Activated naive CD8-positive, alpha-beta T cell treated with anti-CD3 and anti-CD28 coated beads, Interleukin-2, amount 10 ng/mL, durations not matched to agents 7 days and 5 days (primary cell): Measurements from ENCODE around the gene C1orf115. TPM values are rescaled to one million over a fixed set of nuclear protein-coding genes. Genes with fewer than 3 reads are reported as not detected.

ENCODE experiments used
- ATAC-seq: fragments of 150-1000 bp; cut with Tn5 transposase; one replicate; pipeline ENCODE4 v1.10.0; 2021; ENCODE audit warnings: low read depth, moderate library complexity
- POLR2A ChIA-PET: fragments of 350-600 bp; sonication (Branson Sonifier 250); formaldehyde crosslinking; loops from one replicate; lab custom pipeline; 2021; ENCODE audit warnings: antibody characterized with exemption; lab: Charles Lee
- DNase-seq: peaks from one replicate; pipeline ENCODE4 v3.0.0; 2021
- H3K27ac Mint-ChIP-seq: one replicate; pipeline ENCODE4 v1.8.0; 2022; ENCODE audit warnings: mild to moderate bottlenecking, mixed read lengths
- H3K27me3 Mint-ChIP-seq: one replicate; pipeline ENCODE4 v1.8.0; 2022; ENCODE audit warnings: mild to moderate bottlenecking, moderate library complexity, mixed read lengths
- H3K36me3 Mint-ChIP-seq: one replicate; pipeline ENCODE4 v1.8.0; 2021; ENCODE audit warnings: mild to moderate bottlenecking, mixed read lengths
- H3K4me1 Mint-ChIP-seq: one replicate; pipeline ENCODE4 v1.8.0; 2021; ENCODE audit warnings: mixed read lengths
- H3K4me3 Mint-ChIP-seq: one replicate; pipeline ENCODE4 v1.8.0; 2022; ENCODE audit warnings: mild to moderate bottlenecking, moderate library complexity, mixed read lengths
- H3K9me3 Mint-ChIP-seq: one replicate; pipeline ENCODE4 v1.8.0; 2021; ENCODE audit warnings: mixed read lengths
- total RNA-seq, 2 experiments: library from RNA; stranded (reverse); gene quantifications; one replicate each; pipeline ENCODE4 v1.2.3, GENCODE V29; 2021

C1orf115 gene
- total RNA-seq, 2 experiments from 2014 or later: 0.25 to 0.28 TPM

DNA sequence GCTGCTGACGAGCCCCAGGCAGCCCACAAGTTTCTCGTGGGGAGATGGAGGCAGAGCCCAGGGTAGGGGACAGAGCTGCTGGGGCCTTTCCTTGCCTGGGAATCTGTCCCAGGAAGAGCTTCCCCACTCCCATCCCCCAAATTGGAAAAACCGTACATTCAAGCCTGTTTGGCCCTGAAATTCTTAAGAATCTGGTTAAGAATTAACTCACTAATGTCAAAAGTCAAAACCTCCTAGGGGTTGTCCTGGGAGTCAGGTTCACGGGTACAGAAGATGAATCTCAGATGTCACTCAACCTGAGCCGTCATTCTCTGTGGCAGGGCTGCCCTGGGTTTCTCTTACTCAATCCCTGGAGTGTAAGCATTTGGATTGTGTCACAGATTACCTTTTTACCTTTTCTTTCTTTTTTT lies 8.4 kb downstream of the C1orf115 start:
- Mint-ChIP-seq H3K4me3 (no peak overlapping the region), H3K9me3 (no peaks in the 10 kb centered on the region), H3K4me1 (peaks cover 5% of the 10 kb centered on the region), H3K36me3 (no peaks in the 10 kb centered on the region), H3K27me3 (peaks cover 7% of the 10 kb centered on the region), H3K27ac (no peak overlapping the region)
- POLR2A ChIA-PET: no interaction called here
- DNase-seq (no peak), ATAC-seq (no peak)

GRCh38 chr1:220699044-220699443 lies 8.9 kb downstream of the C1orf115 start:
- no peak for DNase-seq
- Mint-ChIP-seq H3K4me1 (peaks cover 5% of the 10 kb centered on the region), H3K36me3 (no peaks in the 10 kb centered on the region), H3K27me3 (peaks cover 7% of the 10 kb centered on the region), H3K4me3 (no peak overlapping the region), H3K27ac (no peak overlapping the region), H3K9me3 (no peaks in the 10 kb centered on the region)
- no peak for ATAC-seq
- POLR2A ChIA-PET: no interaction called here

GRCh38 chr1:220700556-220701179 lies 10.5 kb downstream of the C1orf115 start:
- POLR2A ChIA-PET: no interaction called here
- H3K9me3 Mint-ChIP-seq: no peaks in the 10 kb centered on the region
- H3K27me3 Mint-ChIP-seq: peaks cover 7% of the 10 kb centered on the region
- no peaks in the 10 kb centered on the region for H3K36me3 Mint-ChIP-seq
- H3K4me1 Mint-ChIP-seq: peaks cover 5% of the 10 kb centered on the region
- no peak overlapping the region for H3K27ac Mint-ChIP-seq
- ATAC-seq (no peak), DNase-seq (no peak)
- H3K4me3 Mint-ChIP-seq: no peak overlapping the region

- POLR2A ChIA-PET: no interaction called here
- peaks cover 7% of the 10 kb centered on the region for H3K27me3 Mint-ChIP-seq
- H3K4me1 Mint-ChIP-seq: peaks cover 5% of the 10 kb centered on the region
- H3K36me3 Mint-ChIP-seq: no peaks in the 10 kb centered on the region
- ATAC-seq (peak; percentile 65), DNase-seq (no peak)
- no peak overlapping the region for H3K27ac Mint-ChIP-seq
- H3K9me3 Mint-ChIP-seq: no peaks in the 10 kb centered on the region
- no peak overlapping the region for H3K4me3 Mint-ChIP-seq
Observed at GRCh38 chr1:220701974-220702373, 11.8 kb downstream of the C1orf115 start.

DNA sequence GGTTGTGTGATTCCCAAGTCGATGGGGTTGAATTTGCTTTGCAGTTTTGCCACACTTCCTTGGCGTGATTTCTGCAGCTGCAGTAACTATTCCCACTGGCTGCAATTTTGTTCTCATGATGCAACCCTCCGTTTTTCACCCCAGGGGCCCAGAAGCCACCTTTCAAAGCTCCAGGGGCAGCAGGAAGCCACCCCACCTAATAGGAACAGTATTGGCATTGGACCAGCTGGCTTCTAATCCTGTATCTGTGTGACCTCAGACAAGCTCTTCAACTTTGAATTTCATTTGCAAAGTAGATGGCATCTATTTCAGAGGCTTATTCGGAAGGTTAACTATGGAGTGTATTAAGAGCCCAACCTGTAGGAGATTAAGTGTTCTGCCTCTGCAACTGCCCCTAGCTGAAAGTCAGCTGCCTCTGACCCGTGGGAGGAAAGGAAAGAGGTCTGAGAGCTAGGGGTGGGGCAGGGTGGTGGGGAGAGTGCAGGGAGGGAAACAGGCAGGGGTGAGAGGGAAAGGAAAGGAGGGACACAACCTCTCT lies 12.6 kb downstream of the C1orf115 start:
- POLR2A ChIA-PET: no interaction called here
- Mint-ChIP-seq H3K27ac (no peak overlapping the region), H3K36me3 (no peaks in the 10 kb centered on the region), H3K4me3 (no peak overlapping the region), H3K4me1 (peaks cover 5% of the 10 kb centered on the region), H3K9me3 (no peaks in the 10 kb centered on the region), H3K27me3 (peaks cover 7% of the 10 kb centered on the region)
- ATAC-seq (no peak), DNase-seq (no peak)

GRCh38 chr1:220703305-220703704 lies 13.1 kb downstream of the C1orf115 start:
- H3K4me3 Mint-ChIP-seq: no peak overlapping the region
- H3K27ac Mint-ChIP-seq: no peak overlapping the region
- peaks cover 5% of the 10 kb centered on the region for H3K4me1 Mint-ChIP-seq
- H3K9me3 Mint-ChIP-seq: no peaks in the 10 kb centered on the region
- no peak for ATAC-seq
- peaks cover 7% of the 10 kb centered on the region for H3K27me3 Mint-ChIP-seq
- no peak for DNase-seq
- POLR2A ChIA-PET: no interaction called here
- H3K36me3 Mint-ChIP-seq: no peaks in the 10 kb centered on the region

DNA sequence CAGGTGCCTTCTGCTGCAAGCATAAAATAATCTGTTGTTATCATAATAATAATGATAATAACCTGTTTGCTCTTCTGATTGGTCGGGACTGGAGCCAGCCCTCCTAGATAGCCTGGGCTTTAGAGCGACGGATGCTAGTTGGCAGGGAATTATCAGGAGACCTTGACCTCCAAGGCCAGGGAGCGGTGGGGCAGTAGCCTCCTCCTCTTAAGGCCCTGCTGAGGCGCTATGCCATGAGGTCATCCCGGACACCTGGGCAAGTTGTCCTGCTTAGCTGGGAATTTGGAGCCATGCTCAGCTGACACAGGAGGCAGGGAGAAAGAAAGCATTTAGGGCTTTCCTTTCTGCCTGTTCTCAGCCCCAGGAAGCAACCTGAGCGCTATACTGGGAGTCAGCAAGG lies 15.6 kb downstream of the C1orf115 start:
- ATAC-seq (no peak), DNase-seq (no peak)
- H3K36me3 Mint-ChIP-seq: no peaks in the 10 kb centered on the region
- H3K4me1 Mint-ChIP-seq: peaks cover 9% of the 10 kb centered on the region
- H3K9me3 Mint-ChIP-seq: no peaks in the 10 kb centered on the region
- no peak overlapping the region for H3K27ac Mint-ChIP-seq
- H3K4me3 Mint-ChIP-seq: no peak overlapping the region
- POLR2A ChIA-PET: no interaction called here
- peaks cover 7% of the 10 kb centered on the region for H3K27me3 Mint-ChIP-seq

GRCh38 chr1:220706480-220706879 lies 16.3 kb downstream of the C1orf115 start:
- no peak overlapping the region for H3K4me3 Mint-ChIP-seq
- H3K4me1 Mint-ChIP-seq: peaks cover 9% of the 10 kb centered on the region
- peaks cover 7% of the 10 kb centered on the region for H3K27me3 Mint-ChIP-seq
- H3K36me3 Mint-ChIP-seq: no peaks in the 10 kb centered on the region
- H3K27ac Mint-ChIP-seq: no peak overlapping the region
- POLR2A ChIA-PET: no interaction called here
- ATAC-seq (no peak), DNase-seq (no peak)
- no peaks in the 10 kb centered on the region for H3K9me3 Mint-ChIP-seq

DNA sequence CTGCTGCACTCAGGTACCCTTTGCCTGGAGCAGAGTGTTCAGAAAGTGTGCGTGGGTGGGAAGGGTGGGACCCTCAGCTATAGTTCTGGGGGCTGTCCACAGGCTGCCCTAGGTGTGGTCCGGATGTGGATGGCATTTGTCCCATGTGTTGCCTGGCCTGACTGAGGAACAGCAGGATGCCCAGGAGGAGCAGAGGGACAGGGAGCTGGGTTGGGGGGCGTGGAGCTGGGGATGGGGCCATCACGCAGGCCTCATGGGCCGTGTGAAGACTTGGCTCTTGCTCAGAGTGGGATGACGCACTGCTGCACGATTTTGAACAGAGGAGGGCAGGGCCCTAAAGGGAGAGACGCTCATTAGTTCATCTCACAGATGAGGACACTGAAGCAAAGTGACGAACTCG lies 17.0 kb downstream of the C1orf115 start:
- H3K4me3 Mint-ChIP-seq: no peak overlapping the region
- H3K9me3 Mint-ChIP-seq: no peaks in the 10 kb centered on the region
- H3K27ac Mint-ChIP-seq: no peak overlapping the region
- peaks cover 7% of the 10 kb centered on the region for H3K27me3 Mint-ChIP-seq
- no peaks in the 10 kb centered on the region for H3K36me3 Mint-ChIP-seq
- no peak for DNase-seq
- peaks cover 5% of the 10 kb centered on the region for H3K4me1 Mint-ChIP-seq
- ATAC-seq: no peak
- POLR2A ChIA-PET: no interaction called here

DNA sequence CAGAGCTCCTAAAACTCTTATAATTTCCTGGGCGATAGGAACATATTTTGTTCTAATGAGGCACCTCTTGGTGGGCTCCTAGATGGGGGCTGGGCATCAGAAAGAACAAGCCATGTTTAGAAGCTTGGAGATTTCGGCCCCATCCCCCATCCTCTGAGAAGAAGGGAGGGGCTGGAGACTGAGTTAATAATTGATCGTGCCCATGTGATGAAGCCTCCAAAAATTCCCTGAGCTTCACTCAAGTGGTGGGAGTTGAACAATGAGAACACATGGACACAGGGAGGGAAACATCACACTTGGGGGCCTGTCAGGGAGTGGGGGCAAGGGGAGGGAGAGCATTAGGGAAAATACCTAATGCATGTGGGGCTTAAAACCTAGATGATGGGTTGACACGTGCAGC lies 18.1 kb downstream of the C1orf115 start:
- DNase-seq (no peak), ATAC-seq (no peak)
- Mint-ChIP-seq H3K27ac (no peak overlapping the region), H3K4me1 (peaks cover 4% of the 10 kb centered on the region), H3K9me3 (no peaks in the 10 kb centered on the region), H3K27me3 (peaks cover 2% of the 10 kb centered on the region), H3K36me3 (no peaks in the 10 kb centered on the region), H3K4me3 (no peak overlapping the region)
- POLR2A ChIA-PET: no interaction called here

- DNase-seq (no peak), ATAC-seq (no peak)
- Mint-ChIP-seq H3K36me3 (no peaks in the 10 kb centered on the region), H3K4me3 (no peak overlapping the region), H3K27me3 (no peaks in the 10 kb centered on the region), H3K4me1 (peaks cover 4% of the 10 kb centered on the region), H3K9me3 (no peaks in the 10 kb centered on the region), H3K27ac (no peak overlapping the region)
- POLR2A ChIA-PET: no interaction called here
Observed at GRCh38 chr1:220708936-220709801, 19.0 kb downstream of the C1orf115 start.

DNA sequence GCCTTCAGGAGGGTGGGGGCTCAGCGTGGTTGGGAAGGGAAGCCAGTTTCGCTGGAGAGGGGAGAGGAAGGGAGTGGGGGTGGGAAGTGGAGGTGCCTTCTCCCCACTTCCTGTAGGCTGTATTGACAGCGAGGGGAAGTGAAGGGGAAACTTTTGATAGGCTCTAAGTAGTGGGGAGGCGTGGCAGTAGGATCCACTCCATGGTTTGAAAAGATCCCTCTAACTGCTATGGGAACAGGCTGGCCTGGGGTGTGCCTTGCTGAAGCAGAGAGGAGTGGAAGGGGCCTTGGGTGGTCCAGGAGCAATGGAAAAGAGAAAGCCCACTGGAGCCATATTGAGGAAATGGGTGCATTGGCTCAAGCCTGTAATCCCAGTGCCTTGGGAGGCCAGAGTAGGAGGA lies 20.2 kb downstream of the C1orf115 start:
- ATAC-seq (no peak), DNase-seq (no peak)
- Mint-ChIP-seq H3K4me3 (no peak overlapping the region), H3K36me3 (no peaks in the 10 kb centered on the region), H3K27me3 (no peaks in the 10 kb centered on the region), H3K9me3 (no peaks in the 10 kb centered on the region), H3K4me1 (peaks cover 4% of the 10 kb centered on the region), H3K27ac (peak overlapping the region; percentile 2)
- POLR2A ChIA-PET: no interaction called here

GRCh38 chr1:220711056-220711809 lies 21.1 kb downstream of the C1orf115 start:
- POLR2A ChIA-PET: no interaction called here
- Mint-ChIP-seq H3K4me3 (no peak overlapping the region), H3K36me3 (no peaks in the 10 kb centered on the region), H3K4me1 (peaks cover 4% of the 10 kb centered on the region), H3K27me3 (no peaks in the 10 kb centered on the region), H3K9me3 (no peaks in the 10 kb centered on the region), H3K27ac (no peak overlapping the region)
- ATAC-seq (no peak), DNase-seq (no peak)
